Left ventricle myocardium inferior (tissue), 1 donor: Measurements from ENCODE around the gene C21orf58. TPM values are rescaled to one million over a fixed set of nuclear protein-coding genes. Genes with fewer than 3 reads are reported as not detected.

ENCODE experiments used
- DNase-seq: peaks from one replicate; pipeline ENCODE4 v3.0.0-alpha.2; 2020
- H3K27ac ChIP-seq: fragments of 200-600 bp; replicated peaks from 2 replicates; pipeline ENCODE4 v1.8.0; 2021
- H3K27me3 ChIP-seq: fragments of 200-600 bp; 2 replicates; pipeline ENCODE4 v1.8.0; 2021; ENCODE audit warnings: low read depth
- H3K36me3 ChIP-seq: fragments of 200-600 bp; 2 replicates; pipeline ENCODE4 v1.8.0; 2021
- H3K4me1 ChIP-seq: fragments of 200-600 bp; 2 replicates; pipeline ENCODE4 v1.8.0; 2021
- H3K4me3 ChIP-seq: fragments of 200-600 bp; 2 replicates; pipeline ENCODE4 v1.8.0; 2021; ENCODE audit warnings: mild to moderate bottlenecking, moderate library complexity
- H3K9me3 ChIP-seq: fragments of 200-600 bp; replicated peaks from 2 replicates; pipeline ENCODE4 v1.8.0; 2021
- intact Hi-C: fragments of 100-400 bp; cut with micrococcal nuclease; formaldehyde crosslinking; loops from one replicate; pipeline ENCODE4 v1.11.0; 2022
- total RNA-seq: library from RNA; stranded (reverse); fragmentation: NEBNext Ultra II Directional; extraction: Animal tissue kit (Norgen Biotek cat#: 25700); gene quantifications from one replicate; pipeline ENCODE4 v1.2.1, GENCODE V29; 2021
- TF ChIP-seq, protein P1 (sequence below): fragments of 200-600 bp; IDR thresholded peaks from 2 replicates; pipeline ENCODE4 v1.8.0; 2021; ENCODE audit warnings: antibody characterized with exemption, mild to moderate bottlenecking, borderline replicate concordance
- donor health status: DM: no; HTN: yes; CAD: no; lungs with severe emphysema.

C21orf58 gene
- total RNA-seq, 1 donor from 2014 or later: 1.5 TPM

DNA sequence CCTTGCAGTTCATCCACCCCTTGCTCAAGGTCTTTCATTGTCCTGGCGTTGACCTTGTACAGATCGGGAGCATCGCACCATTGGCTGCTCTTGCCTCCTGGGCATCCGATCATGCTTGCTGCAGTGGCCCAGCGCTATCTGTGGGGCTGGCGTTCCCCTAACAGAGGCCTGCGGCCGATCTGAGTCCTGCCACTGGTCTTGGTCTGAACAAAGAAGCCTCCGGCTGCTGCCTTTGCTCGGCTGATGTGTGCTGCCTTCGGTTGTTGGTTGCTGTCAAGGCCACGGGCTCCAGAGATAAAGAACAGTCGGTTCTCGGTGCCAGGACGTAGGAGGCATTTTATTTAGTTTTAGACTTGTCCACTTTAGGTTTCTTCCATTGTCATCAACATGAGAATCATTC, 39.3 kb upstream of the C21orf58 start:
- Histone ChIP-seq H3K4me1 (no peaks in the 10 kb centered on the region), H3K27ac (no peak overlapping the region), H3K27me3 (no peaks in the 10 kb centered on the region), H3K9me3 (no peaks in the 10 kb centered on the region), H3K4me3 (no peak overlapping the region), H3K36me3 (peaks cover 78% of the 10 kb centered on the region)
- TF ChIP-seq, protein P1, sequence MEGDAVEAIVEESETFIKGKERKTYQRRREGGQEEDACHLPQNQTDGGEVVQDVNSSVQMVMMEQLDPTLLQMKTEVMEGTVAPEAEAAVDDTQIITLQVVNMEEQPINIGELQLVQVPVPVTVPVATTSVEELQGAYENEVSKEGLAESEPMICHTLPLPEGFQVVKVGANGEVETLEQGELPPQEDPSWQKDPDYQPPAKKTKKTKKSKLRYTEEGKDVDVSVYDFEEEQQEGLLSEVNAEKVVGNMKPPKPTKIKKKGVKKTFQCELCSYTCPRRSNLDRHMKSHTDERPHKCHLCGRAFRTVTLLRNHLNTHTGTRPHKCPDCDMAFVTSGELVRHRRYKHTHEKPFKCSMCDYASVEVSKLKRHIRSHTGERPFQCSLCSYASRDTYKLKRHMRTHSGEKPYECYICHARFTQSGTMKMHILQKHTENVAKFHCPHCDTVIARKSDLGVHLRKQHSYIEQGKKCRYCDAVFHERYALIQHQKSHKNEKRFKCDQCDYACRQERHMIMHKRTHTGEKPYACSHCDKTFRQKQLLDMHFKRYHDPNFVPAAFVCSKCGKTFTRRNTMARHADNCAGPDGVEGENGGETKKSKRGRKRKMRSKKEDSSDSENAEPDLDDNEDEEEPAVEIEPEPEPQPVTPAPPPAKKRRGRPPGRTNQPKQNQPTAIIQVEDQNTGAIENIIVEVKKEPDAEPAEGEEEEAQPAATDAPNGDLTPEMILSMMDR: no peak
- DNase-seq: no peak
- intact Hi-C loops: no loop called here

DNA sequence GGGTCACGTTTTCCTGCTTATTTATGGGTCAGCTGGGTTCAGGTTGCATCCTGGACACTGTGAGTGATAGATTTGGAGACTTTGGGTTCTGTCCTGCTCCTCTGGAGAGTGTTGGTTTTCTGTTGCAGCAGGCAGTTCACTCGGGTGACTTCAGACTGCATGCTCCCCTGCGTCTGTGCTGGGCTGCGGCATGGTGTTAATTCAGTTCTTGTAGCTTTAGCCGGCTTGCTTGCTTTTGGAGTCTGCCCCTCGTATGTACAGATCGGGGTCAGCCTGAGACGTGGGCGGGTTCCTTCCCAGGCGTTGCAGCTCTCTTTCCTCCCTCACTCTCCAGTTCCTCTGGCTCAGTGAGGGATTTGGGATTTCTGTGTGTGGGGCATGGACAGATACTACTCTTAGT, 38.3 kb upstream of the C21orf58 start:
- peaks cover 81% of the 10 kb centered on the region for H3K36me3 ChIP-seq
- intact Hi-C loops: no loop called here
- H3K4me3 ChIP-seq: no peak overlapping the region
- no peaks in the 10 kb centered on the region for H3K4me1 ChIP-seq
- no peak overlapping the region for H3K27ac ChIP-seq
- DNase-seq: no peak
- TF ChIP-seq, protein P1: no peak
- no peaks in the 10 kb centered on the region for H3K27me3 ChIP-seq
- H3K9me3 ChIP-seq: no peaks in the 10 kb centered on the region

DNA sequence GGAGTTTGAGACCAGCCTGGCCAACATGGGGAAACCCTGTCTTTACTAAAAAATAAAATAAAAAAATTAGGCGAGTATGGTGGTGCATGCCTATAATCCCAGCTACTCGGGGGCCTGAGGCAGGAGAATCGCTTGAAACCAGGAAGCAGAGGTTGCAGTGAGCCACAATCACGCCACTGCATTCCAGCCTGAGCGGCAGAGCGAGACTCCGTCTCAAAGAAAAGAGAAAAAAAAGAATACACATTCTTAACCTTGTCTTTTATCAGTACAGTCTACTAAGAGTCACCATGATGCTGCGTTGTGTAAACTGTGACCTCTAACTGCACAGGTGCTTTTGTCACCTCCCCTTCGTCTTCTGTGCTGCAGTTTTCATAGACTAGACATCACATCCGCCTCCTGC, 37.5 kb upstream of the C21orf58 start:
- peaks cover 81% of the 10 kb centered on the region for H3K36me3 ChIP-seq
- no peak overlapping the region for H3K27ac ChIP-seq
- no peak for DNase-seq
- no peaks in the 10 kb centered on the region for H3K9me3 ChIP-seq
- H3K27me3 ChIP-seq: no peaks in the 10 kb centered on the region
- TF ChIP-seq, protein P1: no peak
- intact Hi-C loops: no loop called here
- no peak overlapping the region for H3K4me3 ChIP-seq
- no peaks in the 10 kb centered on the region for H3K4me1 ChIP-seq

DNA sequence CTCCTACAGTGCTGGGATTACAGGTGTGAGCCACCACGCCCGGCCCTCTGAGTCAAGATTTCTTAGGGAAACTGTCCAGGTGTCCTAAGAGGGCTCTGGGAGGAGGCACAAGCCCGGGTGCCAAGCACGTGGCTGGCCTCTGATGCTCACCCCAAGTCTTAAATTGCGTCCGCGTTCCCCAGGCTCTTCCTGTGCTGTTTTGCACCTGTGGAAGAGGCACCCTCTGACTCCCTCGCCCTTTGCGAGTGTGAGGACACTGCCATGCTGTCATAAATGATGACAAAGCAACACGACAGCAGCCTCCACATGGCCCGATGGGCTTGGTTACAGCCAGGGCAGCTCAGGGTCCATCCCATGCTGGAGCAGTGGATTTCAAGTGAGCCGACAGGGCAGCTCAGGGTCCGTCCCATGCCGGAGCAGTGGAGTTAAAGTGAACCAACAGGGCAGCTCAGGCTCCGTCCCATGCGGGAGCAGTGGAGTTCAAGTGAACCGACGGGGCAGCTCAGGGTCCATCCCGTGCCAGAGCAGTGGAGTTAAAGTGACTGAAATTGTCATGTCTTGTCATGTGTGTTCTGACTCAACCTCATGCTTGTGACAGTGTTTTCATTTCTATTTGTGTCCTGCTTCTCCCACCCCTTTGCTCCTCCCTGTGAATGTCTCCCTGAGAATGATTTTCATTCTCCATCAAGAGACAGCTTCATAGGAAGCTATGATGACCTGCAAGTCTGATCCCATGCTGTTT, 34.2 kb upstream of the C21orf58 start:
- Histone ChIP-seq H3K4me3 (no peak overlapping the region), H3K27ac (no peak overlapping the region), H3K9me3 (no peaks in the 10 kb centered on the region), H3K4me1 (no peaks in the 10 kb centered on the region), H3K27me3 (no peaks in the 10 kb centered on the region), H3K36me3 (peaks cover 88% of the 10 kb centered on the region)
- intact Hi-C loops: no loop called here
- DNase-seq: no peak
- TF ChIP-seq, protein P1: no peak

DNA sequence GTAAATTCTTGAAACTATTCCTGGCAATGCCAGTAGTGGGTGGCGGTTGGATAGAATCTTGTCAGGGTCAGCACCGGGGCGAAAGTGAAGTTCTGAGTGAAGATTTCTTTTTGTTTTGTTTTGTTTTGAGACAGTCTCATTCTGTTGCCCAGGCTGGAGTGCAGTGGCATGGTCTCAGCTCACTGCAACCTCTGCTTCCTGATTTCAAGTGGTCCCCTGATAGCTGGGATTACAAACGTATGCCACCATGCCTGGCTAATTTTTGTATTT, 33.6 kb upstream of the C21orf58 start:
- Histone ChIP-seq H3K27ac (no peak overlapping the region), H3K36me3 (peaks cover 88% of the 10 kb centered on the region), H3K27me3 (no peaks in the 10 kb centered on the region), H3K4me1 (no peaks in the 10 kb centered on the region), H3K4me3 (no peak overlapping the region), H3K9me3 (no peaks in the 10 kb centered on the region)
- no peak for DNase-seq
- intact Hi-C loops: no loop called here
- TF ChIP-seq, protein P1: no peak
